ENCODE measurements around the gene MEG3.

MEG3 gene

GRCh38 chr14:100825713-100826331, at the start of gene MEG3:
Gene MEG3, plus strand, starts transcription at chr14:100826118.
- DNase-seq: no peak

- no peak for DNase-seq
These were observed 49.1 kb upstream of the MEG3 start for GRCh38 chr14:100776681-100777365.

DNA sequence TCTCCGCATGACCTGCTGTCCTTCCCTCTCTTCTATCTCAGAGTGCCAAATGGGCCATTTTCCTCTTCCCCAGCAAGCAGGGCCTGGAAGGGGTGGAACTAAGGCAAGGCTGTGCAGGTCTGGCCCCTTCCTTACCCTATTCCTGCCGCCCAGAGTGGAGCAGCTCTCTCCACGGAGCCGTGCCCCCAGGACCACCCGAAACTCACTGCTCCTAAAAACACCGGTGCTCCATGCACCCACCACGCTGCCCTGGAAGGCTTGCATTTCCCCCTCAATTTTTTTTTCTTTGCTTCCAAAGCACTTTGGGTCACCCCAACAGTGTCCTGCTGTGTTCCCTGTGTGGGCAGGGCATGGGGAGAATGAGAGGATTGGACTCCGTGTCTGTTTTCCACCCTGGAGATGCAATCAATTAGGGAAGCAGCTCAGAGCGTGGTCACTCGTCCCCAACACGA, 48.5 kb upstream of the MEG3 start:
- no peak for DNase-seq

GRCh38 chr14:100777818-100778525, 47.9 kb upstream of the MEG3 start:
- no peak for DNase-seq

- DNase-seq: no peak
These were observed 47.4 kb upstream of the MEG3 start for GRCh38 chr14:100778526-100778882.

GRCh38 chr14:100778951-100779690, 46.8 kb upstream of the MEG3 start:
- no peak for DNase-seq

GRCh38 chr14:100779691-100780080, 46.2 kb upstream of the MEG3 start:
- DNase-seq: no peak

DNA sequence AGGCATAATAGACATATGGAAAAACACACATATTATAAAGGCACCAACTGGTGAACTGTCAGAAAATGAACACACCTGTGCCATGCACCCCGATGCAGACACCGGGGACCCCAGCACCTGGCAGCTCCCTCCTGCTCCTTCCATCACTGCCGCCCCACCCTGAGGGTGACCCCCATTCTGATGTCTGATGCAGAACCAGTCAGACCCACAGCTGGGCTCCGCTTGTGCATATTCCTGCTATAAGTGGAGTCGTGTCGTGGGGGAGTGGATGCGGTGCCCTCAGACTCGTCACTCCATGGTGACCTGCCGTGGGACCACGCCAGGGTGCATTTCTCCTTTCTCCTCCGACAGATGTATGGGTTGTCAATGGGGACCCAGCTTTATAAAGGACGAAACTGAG, 45.7 kb upstream of the MEG3 start:
- DNase-seq: no peak

DNA sequence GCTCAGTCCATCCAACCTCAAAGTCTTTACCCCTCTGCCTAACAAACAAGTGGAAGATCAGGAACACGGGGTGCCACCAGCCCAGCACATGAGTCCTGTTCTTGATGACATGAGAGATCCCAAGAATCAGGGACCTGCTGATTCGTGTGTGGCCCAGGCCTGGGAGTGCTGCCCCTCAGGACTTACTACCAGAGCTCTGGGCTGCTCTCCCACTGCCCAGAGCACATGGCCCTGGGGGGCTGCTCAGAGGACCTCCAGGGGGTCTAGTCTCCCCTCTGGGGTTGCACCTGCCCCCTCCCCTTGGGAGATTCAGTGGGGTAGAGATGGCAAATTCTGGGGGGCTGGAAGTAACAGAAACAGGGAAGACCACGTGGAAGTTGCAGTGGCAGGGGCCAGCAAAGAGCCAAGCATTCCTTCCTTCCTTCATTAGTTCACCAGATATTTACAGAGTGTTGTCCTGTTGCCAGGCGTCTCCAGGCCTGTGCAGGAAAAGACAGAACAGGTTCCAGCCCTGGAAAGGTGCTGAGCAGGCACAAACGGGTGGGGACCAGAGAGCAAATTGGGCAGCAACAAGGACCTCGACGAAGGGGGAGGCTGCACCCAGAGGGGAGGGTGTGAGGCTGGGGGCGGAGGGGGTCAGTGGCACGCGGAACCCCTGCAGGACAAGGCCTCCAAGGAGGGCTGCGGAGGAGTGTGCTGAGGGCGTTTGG, 45.1 kb upstream of the MEG3 start:
- DNase-seq: no peak

GRCh38 chr14:100781952-100782351, 44.0 kb upstream of the MEG3 start:
- DNase-seq: no peak

- DNase-seq: no peak
These were observed 43.2 kb upstream of the MEG3 start for GRCh38 chr14:100782516-100783320.

- no peak for DNase-seq
These were observed 42.1 kb upstream of the MEG3 start for GRCh38 chr14:100783630-100784370.

- DNase-seq: no peak
These were observed 41.2 kb upstream of the MEG3 start for GRCh38 chr14:100784523-100785337.

- no peak for DNase-seq
These were observed 40.6 kb upstream of the MEG3 start for GRCh38 chr14:100785338-100785615.

DNA sequence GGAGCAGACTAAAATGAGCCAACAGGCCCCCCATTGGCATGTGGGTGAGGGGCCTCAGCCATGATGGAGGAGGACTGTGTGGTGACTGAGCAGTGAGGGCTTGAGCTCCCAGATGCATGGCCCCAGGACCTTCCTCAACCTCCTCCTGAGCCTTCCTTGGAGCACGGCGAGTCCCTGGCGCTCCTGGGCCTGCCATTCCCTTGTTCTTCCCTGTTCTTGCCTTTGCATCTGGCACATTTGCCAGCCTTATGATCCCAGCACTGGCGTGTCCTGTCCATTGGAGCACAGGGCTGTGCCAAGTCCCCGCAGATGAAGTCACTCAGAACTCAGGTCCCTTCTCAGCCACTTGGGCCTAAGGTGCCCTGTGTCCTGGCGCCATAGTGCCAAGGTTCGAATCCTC, 40.3 kb upstream of the MEG3 start:
- DNase-seq: no peak

DNA sequence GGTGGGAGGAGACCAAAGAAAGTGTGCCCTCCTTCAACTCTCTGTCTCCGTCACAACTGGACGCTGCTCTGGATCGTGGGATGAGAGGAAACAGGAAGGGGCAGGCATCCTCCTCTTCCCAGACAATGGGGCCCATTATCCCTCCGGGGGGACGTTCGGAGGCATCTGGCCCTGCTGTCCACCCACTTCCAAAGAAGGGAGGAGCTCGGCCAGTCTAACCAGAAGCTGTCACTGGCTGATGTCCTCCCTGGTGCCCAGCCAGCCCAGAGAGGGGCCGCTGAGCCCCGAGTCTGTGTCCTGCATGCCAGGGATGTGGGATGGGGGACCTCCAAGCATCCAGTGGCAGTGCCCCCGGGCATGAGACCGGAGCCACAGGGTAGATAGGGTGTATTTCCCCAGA, 39.8 kb upstream of the MEG3 start:
- DNase-seq: no peak

GRCh38 chr14:100786576-100787219, 39.2 kb upstream of the MEG3 start:
- DNase-seq: no peak

- no peak for DNase-seq
These were observed 38.3 kb upstream of the MEG3 start for GRCh38 chr14:100787659-100788058.

DNA sequence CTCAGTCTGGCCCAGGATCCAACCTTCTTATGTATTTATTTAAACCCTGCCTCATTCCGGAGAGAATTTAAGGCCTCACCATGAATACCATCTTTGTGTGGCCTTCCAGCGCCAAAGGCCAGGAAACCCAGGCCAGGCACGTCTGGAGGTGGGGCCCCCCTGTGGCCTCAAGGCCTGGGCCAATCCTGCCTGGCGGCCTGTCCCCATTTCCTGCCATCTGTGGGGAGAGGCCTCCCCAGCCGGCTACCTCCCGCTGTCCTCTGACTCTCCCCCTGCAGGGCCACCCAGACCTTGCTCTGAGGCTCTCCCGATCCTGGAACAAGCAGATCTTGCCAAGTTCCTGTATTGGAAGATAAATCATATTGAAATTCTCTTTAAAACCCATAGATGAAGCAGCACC, 37.4 kb upstream of the MEG3 start:
- DNase-seq: no peak

GRCh38 chr14:100788942-100789341, 37.0 kb upstream of the MEG3 start:
- no peak for DNase-seq
